ENCODE data around the gene RERE. TPM values are rescaled to one million over a fixed set of nuclear protein-coding genes. Genes with fewer than 3 reads are reported as not detected.

Gene RERE
- total RNA-seq, 1 donor from 2014 or later, result 76.8 TPM

- no peak overlapping the region for H3K27ac Mint-ChIP-seq (ENCODE audit: unreplicated experiment)
- H3K4me1 Mint-ChIP-seq (ENCODE audit: unreplicated experiment), result peaks cover 9% of the 10 kb centered on the region
- H3K27me3 Mint-ChIP-seq (ENCODE audit: unreplicated experiment), result no peaks in the 10 kb centered on the region
- no peak overlapping the region for H3K4me3 Mint-ChIP-seq (ENCODE audit: unreplicated experiment)
- TF ChIP-seq CTCF (IDR thresholded peaks at IDR 0.05), result no peak
- peaks cover 3% of the 10 kb centered on the region for H3K36me3 Mint-ChIP-seq (ENCODE audit: unreplicated experiment)
- no peak for DNase-seq (ENCODE audit: extremely low spot score, unreplicated experiment)
- no peaks in the 10 kb centered on the region for H3K9me3 Mint-ChIP-seq (ENCODE audit: unreplicated experiment)
These were observed 63.2 kb downstream of the RERE start for GRCh38 chr1:8754247-8754650.

GRCh38 chr1:8753736-8754135 lies 63.7 kb downstream of the RERE start:
- no peak for TF ChIP-seq CTCF (IDR thresholded peaks at IDR 0.05)
- DNase-seq (ENCODE audit: extremely low spot score, unreplicated experiment), result no peak
- Mint-ChIP-seq H3K27ac (ENCODE audit: unreplicated experiment) (no peak overlapping the region), H3K9me3 (ENCODE audit: unreplicated experiment) (no peaks in the 10 kb centered on the region), H3K27me3 (ENCODE audit: unreplicated experiment) (no peaks in the 10 kb centered on the region), H3K36me3 (ENCODE audit: unreplicated experiment) (peaks cover 4% of the 10 kb centered on the region), H3K4me1 (ENCODE audit: unreplicated experiment) (peaks cover 9% of the 10 kb centered on the region), H3K4me3 (ENCODE audit: unreplicated experiment) (no peak overlapping the region)

- Mint-ChIP-seq H3K27me3 (ENCODE audit: unreplicated experiment) (no peaks in the 10 kb centered on the region), H3K9me3 (ENCODE audit: unreplicated experiment) (no peaks in the 10 kb centered on the region), H3K36me3 (ENCODE audit: unreplicated experiment) (peaks cover 4% of the 10 kb centered on the region), H3K4me1 (ENCODE audit: unreplicated experiment) (peaks cover 9% of the 10 kb centered on the region), H3K4me3 (ENCODE audit: unreplicated experiment) (no peak overlapping the region), H3K27ac (ENCODE audit: unreplicated experiment) (no peak overlapping the region)
- no peak for TF ChIP-seq CTCF (IDR thresholded peaks at IDR 0.05)
- DNase-seq (ENCODE audit: extremely low spot score, unreplicated experiment), result no peak
These were observed 64.3 kb downstream of the RERE start for GRCh38 chr1:8752921-8753713.

GRCh38 chr1:8752411-8752810 lies 65.0 kb downstream of the RERE start:
- H3K27me3 Mint-ChIP-seq (ENCODE audit: unreplicated experiment), result no peaks in the 10 kb centered on the region
- peaks cover 9% of the 10 kb centered on the region for H3K4me1 Mint-ChIP-seq (ENCODE audit: unreplicated experiment)
- DNase-seq (ENCODE audit: extremely low spot score, unreplicated experiment), result no peak
- peaks cover 4% of the 10 kb centered on the region for H3K36me3 Mint-ChIP-seq (ENCODE audit: unreplicated experiment)
- no peak overlapping the region for H3K27ac Mint-ChIP-seq (ENCODE audit: unreplicated experiment)
- no peak overlapping the region for H3K4me3 Mint-ChIP-seq (ENCODE audit: unreplicated experiment)
- no peaks in the 10 kb centered on the region for H3K9me3 Mint-ChIP-seq (ENCODE audit: unreplicated experiment)
- TF ChIP-seq CTCF (IDR thresholded peaks at IDR 0.05), result no peak

- Mint-ChIP-seq H3K9me3 (ENCODE audit: unreplicated experiment) (no peaks in the 10 kb centered on the region), H3K27ac (ENCODE audit: unreplicated experiment) (no peak overlapping the region), H3K4me1 (ENCODE audit: unreplicated experiment) (peaks cover 9% of the 10 kb centered on the region), H3K36me3 (ENCODE audit: unreplicated experiment) (peaks cover 4% of the 10 kb centered on the region), H3K4me3 (ENCODE audit: unreplicated experiment) (no peak overlapping the region), H3K27me3 (ENCODE audit: unreplicated experiment) (no peaks in the 10 kb centered on the region)
- no peak for TF ChIP-seq CTCF (IDR thresholded peaks at IDR 0.05)
- no peak for DNase-seq (ENCODE audit: extremely low spot score, unreplicated experiment)
These were observed 65.5 kb downstream of the RERE start for GRCh38 chr1:8751984-8752383.
